GM12864 (cell line): ENCODE measurements around the gene PDZD2.

Experiments used
- DNase-seq: peaks from one replicate; pipeline ENCODE4 v3.0.0-alpha.2; 2011; ENCODE audit warnings: low read depth
- H3K4me3 ChIP-seq: 2 replicates; pipeline ENCODE4 v1.5.1; 2011; ENCODE audit warnings: mild to moderate bottlenecking, low read depth, low read length, control low read depth
- TF ChIP-seq, protein P1 (sequence below): IDR thresholded peaks from 2 replicates; pipeline ENCODE4 v1.5.1; 2011; ENCODE audit warnings: low read depth, mild to moderate bottlenecking, moderate library complexity, low read length, control low read depth, inconsistent platforms; ENCODE audit errors: missing control alignments

PDZD2 gene

DNA sequence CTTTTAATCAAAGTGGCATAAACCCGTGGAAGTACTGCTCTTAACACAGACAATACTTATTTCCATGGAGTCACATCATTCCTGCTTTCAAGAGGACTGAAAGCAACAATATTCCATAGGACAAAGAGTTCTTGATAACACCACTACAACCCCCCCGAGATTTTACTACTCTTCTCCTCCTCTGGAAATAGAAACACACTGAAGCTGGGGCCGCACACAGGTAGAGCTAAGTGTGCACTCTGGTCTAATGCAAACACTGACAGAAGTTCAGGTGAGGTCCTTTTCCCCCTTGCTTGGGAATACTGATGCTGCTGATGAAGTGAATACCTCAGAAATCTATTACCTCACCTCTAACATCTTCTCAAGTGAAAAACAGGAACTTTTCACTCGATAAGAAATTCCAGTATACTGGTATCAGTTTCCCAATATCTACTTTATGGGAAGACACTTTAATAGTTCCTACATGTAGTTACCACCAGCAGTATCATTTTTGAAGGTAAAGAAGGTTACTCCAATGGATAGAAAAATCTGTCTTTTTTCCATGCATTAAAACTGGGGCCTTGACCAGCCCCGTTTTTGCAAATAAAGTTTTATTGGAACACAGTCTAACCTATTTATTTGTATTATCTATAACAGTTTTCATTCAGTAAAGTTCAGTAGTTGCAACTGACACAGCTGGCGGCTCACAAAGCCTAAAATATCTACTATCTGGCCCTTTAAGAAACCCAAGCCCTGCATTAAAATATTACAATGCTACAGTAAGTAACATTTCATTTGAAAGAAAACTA is 485.2 kb downstream of the PDZD2 start:
- no peak overlapping the region for H3K4me3 ChIP-seq
- TF ChIP-seq, protein P1, sequence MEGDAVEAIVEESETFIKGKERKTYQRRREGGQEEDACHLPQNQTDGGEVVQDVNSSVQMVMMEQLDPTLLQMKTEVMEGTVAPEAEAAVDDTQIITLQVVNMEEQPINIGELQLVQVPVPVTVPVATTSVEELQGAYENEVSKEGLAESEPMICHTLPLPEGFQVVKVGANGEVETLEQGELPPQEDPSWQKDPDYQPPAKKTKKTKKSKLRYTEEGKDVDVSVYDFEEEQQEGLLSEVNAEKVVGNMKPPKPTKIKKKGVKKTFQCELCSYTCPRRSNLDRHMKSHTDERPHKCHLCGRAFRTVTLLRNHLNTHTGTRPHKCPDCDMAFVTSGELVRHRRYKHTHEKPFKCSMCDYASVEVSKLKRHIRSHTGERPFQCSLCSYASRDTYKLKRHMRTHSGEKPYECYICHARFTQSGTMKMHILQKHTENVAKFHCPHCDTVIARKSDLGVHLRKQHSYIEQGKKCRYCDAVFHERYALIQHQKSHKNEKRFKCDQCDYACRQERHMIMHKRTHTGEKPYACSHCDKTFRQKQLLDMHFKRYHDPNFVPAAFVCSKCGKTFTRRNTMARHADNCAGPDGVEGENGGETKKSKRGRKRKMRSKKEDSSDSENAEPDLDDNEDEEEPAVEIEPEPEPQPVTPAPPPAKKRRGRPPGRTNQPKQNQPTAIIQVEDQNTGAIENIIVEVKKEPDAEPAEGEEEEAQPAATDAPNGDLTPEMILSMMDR, result no peak
- no peak for DNase-seq

DNA sequence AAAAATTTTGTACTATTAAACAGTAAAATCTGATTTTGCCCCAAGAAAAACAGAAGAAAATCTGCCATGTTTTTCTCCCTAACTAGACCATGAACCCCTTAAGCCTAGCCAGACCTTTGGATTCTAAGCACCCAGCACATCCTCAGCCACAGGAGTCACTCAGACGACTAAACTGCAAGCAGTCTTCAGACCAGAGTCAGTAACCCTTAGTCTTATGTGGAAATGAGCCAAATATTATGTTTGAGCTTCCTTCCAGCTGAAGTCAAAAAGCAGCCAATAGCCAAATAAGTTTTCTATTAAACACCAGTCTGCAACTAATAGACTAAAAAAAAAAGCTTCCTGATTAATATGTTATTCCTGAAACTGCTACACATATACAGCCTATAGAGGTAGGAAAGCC is 487.8 kb downstream of the PDZD2 start:
- TF ChIP-seq, protein P1, result no peak

DNA sequence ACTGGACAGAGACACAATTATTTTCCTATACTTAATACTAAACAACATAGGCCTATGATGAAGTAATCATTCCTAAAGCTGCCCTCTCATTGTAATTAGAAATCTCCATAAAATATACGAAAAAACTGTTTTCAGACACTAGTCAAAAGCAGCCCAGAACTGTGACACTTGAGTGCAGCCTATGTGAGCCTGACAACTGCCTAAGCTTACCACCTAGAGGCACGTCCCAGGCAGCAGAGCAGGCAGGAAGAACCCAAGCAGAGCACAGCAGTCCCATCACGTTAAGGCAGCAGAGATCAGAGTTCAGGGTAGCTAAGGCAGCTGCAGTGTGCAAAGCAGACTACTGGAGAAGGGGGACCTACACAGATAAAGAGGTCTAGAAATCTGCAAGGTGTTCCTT is 488.8 kb downstream of the PDZD2 start:
- no peak for DNase-seq
- TF ChIP-seq, protein P1, result no peak
- H3K4me3 ChIP-seq, result no peak overlapping the region

More for the DNA sequence above, 487.8 kb downstream of the PDZD2 start:
- no peak overlapping the region for H3K4me3 ChIP-seq
- no peak for DNase-seq

DNA sequence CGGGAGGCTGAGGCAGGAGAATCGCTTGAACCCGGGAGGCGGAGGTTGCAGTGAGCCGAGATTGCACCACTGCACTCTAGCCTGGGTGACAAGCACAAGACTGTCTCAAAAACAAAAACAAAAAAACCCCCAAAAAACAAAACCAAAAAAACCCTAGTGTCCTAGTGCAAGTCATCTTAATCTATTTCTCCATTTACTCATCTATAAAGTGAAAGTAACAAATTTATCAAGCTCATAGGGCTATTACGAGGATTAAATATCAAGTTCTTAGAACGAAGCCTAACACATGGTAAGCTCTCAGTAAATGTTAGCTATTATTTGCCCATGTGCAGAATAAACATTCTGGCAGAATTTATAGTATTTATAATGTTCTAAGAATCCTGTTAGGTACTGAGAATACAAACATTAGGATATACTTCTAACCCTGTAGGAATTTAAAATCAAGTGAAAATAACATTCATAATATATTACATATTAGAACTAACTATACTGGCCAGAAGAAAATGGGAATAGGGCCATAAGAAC is 490.2 kb downstream of the PDZD2 start:
- no peak for DNase-seq
- no peak overlapping the region for H3K4me3 ChIP-seq
- TF ChIP-seq, protein P1, result no peak

DNA sequence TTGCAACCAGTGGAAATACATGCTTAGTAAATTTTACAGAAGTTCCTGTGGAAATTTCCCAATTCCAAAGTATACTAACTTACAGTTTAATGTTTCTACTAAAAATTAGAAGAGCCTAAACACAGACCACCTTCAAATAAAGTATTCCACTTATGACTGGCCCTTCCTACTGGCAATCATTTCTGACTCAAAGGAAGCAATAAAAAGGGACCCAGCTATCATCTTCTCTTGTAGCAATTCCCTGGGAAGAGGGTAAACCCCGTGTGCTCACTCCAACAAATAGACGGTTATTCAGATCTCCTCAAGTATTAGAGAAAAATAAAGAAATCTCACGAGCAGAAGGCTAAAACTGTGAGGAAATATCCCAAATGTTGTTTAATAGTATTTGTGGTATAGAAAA is 491.9 kb downstream of the PDZD2 start:
- TF ChIP-seq, protein P1, result no peak

DNA sequence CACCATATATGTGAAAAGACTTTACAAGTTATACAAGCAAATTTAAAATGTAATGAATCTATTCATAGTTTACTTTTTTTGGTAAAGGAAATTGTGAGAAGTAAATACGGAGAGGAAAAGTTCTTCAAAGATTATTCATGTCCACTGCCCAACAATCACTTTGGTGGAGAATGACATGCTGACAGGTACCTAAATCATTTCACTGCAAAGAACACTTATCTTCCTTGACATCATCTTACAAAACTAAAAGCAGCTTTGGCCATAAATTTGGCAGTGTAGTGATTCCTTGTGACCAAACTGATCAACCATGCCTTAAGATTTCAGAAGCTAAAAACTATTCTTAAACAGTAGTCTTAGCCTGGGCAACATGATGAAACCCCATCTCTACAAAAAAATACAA is 492.7 kb downstream of the PDZD2 start:
- no peak for DNase-seq
- TF ChIP-seq, protein P1, result no peak
- H3K4me3 ChIP-seq, result no peak overlapping the region

More for the DNA sequence above, 491.9 kb downstream of the PDZD2 start:
- no peak overlapping the region for H3K4me3 ChIP-seq
- DNase-seq, result no peak

DNA sequence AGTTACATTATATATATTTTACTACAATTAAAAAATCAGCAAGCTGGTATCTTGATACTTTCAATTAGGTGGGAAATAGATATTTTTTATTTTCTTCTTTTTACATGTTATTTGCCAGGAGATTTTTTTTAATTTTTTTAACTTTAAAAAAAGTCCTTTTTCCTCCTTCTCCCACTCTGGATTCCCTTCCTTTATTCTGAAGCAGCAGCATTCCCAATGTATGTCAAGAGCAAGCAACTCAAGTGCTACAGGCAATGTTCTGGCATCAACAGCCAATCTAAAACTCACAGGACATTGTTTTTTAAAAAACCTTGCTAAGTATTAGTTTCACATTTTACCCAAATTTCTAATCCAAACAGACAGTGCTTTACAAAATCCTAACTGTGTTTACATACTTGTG is 493.8 kb downstream of the PDZD2 start:
- no peak for DNase-seq
- H3K4me3 ChIP-seq, result no peak overlapping the region
- TF ChIP-seq, protein P1, result no peak
